SIG-M5 treated with dmso at 0.1 percent for 504 hours (cell line): ENCODE measurements around the gene PNN.
"Not testable (repeated sequence)": the region's sequence is repeated elsewhere in the genome, so short reads cannot be mapped to it uniquely, and the experiment has no call there.

Experiments
- DNase-seq: peaks from one replicate; lab custom pipeline; 2025; ENCODE audit not compliant: unreplicated experiment; lab: John Stamatoyannopoulos, UW

Gene PNN

DNA sequence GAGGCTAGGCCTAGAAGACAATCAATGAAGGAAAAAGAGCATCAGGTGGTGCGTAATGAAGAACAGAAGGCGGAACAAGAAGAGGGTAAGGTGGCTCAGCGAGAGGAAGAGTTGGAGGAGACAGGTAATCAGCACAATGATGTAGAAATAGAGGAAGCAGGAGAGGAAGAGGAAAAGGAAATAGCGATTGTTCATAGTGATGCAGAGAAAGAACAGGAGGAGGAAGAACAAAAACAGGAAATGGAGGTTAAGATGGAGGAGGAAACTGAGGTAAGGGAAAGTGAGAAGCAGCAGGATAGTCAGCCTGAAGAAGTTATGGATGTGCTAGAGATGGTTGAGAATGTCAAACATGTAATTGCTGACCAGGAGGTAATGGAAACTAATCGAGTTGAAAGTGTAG, 5.5 kb downstream of the PNN start:
- no peak for DNase-seq

DNA sequence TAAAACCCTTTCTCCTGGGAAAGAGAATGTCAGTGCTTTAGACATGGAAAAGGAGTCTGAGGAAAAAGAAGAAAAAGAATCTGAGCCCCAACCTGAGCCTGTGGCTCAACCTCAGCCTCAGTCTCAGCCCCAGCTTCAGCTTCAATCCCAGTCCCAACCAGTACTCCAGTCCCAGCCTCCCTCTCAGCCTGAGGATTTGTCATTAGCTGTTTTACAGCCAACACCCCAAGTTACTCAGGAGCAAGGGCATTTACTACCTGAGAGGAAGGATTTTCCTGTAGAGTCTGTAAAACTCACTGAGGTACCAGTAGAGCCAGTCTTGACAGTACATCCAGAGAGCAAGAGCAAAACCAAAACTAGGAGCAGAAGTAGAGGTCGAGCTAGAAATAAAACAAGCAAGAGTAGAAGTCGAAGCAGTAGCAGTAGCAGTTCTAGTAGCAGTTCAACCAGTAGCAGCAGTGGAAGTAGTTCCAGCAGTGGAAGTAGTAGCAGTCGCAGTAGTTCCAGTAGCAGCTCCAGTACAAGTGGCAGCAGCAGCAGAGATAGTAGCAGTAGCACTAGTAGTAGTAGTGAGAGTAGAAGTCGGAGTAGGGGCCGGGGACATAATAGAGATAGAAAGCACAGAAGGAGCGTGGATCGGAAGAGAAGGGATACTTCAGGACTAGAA, 6.1 kb downstream of the PNN start:
- DNase-seq: no peak

DNA sequence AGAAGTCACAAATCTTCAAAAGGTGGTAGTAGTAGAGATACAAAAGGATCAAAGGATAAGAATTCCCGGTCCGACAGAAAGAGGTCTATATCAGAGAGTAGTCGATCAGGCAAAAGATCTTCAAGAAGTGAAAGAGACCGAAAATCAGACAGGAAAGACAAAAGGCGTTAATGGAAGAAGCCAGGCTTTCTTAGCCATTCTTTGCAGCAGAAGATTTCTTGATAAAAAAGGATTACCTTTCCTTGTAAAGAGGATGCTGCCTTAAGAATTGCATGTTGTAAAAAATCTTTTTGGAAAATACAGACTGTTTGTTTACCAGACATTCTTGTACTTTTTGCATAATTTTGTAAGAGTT, 6.6 kb downstream of the PNN start:
- no peak for DNase-seq

DNA sequence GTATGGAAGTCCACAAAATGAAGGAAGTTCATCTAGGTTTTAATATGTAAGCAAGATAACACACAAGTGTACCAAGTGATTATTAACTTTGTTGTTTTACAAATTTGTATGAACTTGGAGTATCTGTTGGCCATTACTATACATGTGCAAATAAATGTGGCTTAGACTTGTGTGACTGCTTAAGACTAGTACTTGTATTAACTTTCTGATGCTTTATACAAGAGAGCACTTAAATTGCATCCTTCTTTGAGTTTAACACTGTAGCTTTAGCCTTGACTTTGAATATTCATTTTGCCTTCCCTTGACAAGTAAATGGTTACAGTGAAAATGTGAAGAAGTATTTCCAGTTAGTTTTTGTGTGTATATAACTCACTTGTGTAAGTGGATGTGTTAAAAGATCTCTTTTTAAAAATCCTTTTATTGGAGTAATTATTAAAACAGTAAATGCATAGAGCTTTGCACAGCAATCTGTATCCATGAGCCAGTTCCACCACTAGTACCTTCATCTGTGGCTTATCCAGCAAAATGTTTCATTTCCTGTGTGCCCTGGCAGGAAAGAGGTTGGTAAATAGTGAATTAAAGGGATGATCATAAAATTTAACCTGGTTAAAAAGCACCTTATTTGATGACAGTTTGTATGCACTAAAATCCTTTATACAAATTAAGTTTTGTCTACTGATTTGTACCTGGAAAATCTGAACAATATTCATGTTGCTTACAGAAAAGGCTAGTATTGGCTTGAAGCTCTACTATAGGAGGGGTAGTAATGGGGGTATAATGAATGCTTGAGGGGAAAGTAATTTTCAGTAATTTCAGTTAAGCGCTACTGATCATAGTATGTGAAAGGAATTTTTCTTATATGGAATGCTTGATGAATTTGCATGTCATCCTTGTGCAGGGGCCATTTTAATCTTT, 8.0 kb downstream of the PNN start:
- DNase-seq: no peak

DNA sequence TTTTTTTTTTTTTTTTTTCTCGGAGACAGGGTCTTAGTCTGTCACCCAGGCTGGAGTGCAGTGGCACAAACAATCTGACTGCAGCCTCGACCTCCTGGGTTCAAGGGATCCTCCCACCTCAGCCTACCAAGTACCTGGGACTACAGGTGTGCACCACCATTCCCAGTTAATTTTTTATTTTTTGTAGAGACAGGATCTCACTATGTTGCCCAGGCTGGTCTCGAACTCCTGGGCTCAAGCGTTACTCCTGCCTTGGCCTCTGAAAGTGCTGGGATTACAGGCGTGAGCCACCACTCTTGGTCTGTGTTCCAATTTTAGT, 8.6 kb downstream of the PNN start:
- DNase-seq: not testable (repeated sequence)

DNA sequence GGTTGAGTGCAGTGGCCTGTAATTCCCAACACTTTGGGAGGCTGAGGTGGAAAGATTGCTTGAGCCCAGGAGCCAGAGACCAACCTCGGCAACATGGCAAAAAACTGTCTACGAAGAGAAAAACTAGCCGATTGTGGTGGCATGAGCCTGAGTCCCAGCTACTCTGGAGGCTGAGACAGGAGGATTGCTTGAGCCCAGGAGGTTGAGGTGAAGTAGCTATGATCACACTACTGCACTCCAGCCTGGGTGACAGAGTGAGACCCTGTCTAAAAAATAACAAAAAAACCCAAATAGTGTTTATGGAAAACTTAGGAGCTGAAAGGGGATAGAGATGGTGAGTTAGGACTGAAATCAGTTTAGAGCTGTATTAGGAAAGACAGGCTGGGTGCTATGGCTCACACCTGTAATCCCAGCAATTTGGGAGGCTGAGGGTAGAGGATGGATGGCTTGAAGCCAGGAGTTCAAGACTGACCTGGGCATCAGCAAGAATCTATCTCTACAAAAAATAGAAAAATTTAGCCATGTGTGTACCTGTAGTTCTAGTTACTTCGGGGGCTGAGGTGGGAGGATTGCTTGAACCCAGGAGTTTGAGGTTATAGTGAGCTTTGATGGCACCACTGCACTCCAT, 9.7 kb downstream of the PNN start:
- no peak for DNase-seq

DNA sequence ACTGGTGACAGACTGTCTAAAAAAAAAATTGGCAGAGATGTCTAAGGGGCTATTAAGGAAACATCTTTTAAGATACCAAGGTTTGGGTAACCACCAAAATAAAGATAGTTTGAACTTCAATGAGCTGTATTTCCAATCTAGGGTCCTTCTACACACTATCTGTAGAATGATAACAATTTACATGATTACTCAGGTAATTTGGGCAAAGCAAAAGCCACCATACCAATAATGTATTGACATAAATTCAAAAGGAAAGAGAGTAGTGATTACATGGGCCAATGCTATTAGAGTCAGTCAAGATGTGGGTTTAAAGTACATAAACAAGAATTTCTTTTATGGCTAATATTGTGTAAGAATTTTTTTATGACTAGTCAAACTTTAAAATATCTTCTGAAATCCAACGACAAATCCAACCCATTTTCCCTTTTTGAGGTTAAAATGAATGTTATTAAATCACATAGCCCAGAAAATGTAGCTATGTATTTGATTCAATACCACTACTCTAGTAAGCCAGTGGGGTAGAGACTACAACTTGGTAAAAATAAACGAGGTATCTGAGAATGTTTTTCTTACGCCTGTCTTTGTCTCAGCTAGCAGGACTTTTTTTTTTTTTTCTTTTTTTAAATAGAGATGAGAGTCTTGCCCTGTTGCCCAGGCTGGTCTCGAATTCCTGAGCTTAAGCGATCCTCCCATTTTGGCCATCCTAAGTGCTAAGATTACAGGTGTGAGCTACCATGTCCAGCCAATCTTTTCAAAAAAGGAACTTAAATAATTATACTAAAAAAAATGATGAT, 10.4 kb downstream of the PNN start:
- no peak for DNase-seq

DNA sequence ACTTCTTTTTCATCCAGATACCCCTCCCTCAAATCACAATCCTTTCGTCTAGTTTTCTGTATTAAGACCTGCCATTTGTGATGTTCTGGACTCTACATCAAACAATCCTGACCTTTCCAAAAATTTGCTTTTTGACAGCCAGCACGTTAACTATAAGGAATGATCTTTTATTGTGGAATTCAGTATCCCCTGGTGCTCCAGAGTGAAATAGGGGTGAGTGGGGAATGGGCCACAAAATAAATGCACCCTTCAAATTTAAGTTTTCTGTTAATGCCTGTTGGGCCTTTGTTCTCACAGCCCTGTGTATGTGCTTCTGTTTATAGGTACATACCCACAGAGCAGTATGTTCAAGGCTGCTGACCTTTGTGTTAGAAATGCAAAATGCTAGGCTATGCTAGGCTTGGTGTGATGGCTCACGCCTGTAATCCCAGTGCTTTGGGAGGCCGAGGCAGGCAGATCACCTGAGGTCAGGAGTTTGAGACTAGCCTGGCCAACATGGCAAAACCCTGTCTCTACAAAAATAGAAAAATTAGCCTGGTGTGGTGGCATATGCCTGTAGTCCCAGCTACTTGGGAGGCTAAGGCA, 12.0 kb downstream of the PNN start:
- DNase-seq: no peak

DNA sequence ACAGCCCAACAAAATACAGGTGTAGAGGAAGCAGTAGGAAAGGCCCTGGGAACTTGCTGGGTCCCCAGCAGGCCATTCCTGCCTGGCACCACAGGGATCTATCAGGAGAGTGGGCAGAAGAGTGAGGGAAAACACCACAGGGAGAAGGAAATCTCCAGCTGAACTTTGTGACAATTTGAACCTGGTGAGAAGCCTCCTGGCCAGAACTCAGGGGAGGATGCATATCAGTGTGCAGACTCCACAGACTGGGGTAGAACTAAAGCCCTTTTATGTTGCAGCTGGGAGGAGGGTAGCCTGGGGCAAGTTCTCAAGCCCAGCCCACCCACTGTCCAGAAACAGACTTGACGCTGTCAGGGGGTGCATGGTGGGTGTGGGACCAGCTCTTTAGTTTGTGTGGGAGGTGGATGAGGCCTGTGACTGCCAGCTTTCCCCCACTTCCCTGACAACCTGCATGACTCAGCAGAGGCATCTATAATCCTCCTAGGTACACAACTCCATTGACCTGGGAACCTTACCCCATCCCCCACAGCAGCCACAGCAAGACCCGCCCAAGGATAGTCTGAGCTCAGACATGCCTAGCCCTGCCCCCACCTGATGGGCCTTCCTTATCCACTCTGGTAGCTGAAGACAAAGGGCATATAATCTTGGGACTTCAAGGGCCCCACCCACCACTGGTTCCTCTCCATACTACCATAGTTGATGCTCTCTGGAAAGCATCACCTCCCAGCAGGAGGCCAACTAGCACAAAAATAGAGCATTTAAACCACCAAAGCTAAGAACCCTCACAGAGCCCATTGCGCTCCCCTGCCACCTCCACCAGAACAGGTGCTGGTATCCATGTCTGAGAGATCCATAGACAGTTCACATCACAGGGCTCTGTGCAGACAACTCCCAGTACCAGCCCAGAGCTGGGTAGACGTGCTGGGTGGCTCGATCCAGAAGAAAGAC, 28.9 kb downstream of the PNN start:
- no peak for DNase-seq

DNA sequence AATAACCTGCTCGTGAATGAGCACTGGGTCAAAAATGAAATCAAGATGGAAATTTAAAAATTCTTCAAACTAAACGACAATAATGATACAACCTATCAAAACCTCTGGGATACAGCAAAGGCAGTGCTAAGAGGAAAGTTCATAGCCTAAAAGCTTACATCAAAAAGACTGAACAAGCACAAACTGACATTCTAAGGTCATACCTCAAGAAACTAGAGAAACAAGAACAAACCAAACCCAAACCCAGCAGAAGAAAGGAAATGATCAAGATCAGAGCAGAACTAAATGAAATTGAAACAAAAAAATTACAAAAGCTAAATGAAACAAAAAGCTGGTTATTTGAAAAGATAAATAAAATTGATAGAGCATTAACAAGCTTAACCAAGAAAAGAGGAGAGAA, 32.4 kb downstream of the PNN start:
- not testable (repeated sequence) for DNase-seq

DNA sequence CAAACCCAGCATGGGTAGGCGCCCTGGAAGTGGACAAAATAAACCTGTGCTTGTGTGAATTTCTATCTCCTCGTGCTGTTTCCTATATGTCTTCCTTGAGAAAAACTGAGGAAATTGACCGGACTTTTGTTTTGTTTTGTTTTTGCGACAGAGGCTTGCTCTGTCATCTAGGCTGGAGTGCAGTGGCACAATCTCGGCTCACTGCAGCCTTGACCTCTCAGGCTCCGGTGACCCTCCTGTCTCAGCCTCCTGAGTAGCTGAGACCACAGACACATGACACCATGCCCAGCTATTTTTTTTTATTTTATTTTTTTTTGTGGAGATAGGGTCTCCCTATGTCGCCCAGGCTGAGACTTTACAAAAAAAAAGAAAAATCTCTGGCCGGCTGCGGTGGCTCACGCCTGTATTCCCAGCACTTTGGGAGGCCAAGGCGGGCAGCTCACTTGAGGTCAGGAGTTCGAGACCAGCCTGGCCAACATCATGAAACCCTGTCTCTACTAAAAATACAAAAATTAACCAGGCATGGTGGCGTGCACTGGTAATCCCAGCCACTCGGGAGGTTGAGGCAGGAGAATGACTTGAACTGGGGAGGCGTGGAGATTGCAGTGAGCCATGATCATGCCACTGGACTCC, 36.2 kb downstream of the PNN start:
- DNase-seq: no peak

DNA sequence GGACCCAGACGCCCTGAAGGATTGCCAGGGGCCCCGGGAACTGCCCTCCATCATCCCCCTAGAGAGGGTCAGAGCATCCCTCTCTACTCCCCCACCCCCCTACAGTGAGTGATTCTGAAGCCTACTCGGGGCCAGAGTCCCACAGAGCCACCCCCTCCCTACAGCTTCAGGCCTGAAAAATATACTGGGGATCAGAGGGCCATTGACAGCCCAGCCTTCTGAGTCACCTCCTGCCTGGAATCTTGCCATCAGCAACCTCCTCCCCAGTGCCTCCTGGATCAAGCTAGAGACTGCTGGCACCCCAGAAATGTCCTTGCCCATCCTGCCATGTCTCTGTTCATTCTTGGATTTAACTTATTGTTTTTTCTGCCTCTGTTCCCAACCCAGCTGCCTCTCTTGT, 37.0 kb downstream of the PNN start:
- DNase-seq: no peak

DNA sequence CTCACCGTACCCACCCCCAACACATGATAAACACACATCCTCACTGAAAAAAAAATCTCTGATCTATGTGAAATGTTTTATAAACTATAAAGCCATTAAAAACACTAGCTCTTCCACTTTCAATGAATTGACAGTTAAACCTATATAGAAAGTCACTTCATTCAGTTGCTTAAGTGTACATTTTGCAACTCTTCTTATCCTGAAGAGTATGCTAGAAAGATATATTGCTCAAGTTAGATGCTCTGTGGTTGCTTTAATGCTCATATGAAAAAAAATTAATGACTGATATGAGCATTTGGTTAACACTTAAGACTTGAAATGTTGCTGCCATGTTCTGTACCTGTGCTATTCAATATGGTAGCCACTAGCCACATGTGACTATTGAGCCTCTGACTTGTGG, 37.6 kb downstream of the PNN start:
- no peak for DNase-seq

DNA sequence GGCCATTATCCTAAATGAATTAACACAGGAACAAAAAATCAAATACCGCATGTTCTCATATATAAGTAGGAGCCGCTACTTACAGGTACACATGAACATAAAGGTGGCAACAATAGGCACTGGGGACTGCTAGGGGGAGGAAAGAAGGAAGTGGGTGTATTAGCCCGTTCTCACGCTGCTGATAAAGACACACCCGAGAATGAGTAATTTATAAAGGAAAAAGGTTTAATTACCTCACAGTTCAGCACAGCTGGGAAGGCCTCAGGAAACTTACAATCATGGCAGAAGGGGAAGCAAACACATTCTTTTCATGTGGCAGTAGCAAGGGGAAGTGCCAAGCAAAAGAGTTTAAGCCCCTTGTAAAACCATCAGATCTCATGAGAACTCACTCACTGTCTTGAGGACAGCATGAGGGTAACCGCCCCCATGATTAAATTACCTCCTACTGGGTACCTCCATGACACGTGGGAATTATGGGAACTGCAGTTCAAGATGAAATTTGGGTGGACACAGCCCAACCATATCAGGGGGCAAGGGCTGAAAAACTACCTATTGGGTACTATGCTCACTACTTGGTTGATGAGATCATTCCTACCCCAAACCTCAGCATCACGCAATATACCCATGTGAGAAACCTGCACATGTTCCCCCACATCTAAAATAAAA, 42.3 kb downstream of the PNN start:
- DNase-seq: no peak

DNA sequence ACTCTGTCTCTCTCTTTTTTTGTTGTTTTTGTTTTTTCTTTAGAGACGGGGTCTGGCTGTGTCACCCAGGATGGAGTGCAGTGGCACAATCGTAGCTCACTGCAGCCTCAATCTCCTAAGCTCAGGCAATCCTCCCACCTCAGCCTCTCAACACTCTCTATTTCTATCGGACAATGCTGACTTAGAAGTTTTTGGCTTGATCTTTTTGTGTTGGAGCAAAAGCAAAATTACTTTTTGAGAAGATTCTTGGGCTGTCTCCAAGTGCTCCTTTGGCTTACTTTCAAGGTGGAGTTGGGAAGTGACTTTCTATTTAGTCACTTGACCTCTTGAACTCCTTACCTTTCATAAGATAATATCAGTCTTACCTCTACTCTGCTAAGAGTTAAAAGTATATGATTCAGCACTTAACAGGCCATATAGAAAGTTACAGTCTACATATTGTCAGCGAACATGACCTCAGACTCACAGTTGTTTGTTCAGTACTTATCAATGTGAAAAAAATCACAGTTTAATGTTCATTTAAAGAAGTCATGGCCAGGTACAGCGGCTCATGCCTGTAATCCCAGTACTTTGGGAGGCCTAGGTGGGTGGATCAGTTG, 43.2 kb downstream of the PNN start:
- DNase-seq: peak; percentile 57

DNA sequence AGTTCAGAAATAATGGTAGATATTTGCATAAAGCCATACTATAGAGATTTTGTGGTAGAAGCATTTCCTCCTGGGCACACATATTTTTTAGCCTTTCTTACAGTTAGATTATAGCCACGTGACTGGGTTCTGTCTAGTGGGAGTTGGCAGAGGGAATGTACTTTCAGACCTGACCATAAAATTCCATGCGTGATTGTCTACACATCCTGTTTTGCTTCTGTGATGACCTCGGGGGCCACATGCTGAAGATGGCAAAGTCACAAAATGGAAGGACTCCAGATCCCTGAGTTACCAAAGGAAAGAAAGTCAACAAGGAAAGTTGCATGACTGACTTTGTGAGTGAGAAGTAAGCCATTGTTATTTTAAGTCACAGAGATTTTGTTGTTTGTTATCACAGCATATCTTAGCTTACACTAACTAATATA, 44.0 kb downstream of the PNN start:
- no peak for DNase-seq

DNA sequence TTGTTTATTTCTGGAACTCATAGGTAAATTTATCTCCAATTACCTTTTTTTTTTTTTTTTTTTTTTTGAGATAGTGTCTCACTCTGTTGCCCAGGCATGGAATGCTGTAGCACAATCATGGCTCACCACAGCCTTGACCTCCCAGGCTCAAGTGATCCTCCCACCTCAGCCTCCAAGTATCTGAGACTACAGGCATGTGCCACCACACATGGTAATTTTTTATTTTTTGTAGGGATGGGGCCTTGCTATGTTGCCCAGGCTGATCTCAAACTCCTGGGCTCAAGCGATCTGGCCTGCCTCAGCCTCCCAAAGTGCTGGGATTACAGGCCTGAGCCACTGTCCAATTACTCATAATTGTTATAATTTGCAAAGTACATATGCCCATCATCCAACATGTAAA, 45.4 kb downstream of the PNN start:
- DNase-seq: not testable (repeated sequence)

DNA sequence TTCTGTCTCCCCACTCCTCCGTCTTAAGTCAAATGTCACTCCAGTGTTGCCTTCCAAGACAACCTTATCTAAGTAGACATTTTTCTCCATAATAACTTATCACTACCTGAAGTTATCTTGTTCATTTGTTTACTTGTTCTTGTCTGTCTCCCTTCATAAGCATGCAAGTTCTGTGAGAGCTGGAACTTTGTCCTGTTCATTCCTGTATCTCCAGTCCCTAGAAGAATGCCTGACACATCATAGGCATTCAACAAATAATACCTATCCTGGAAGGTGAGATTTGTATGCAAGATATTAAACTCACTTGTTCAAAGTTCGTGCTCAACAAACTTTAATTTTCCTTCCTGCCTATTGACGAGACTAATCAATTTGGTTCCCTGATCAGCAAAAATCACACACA, 53.0 kb downstream of the PNN start:
- DNase-seq: no peak
